Measurements from ENCODE around the gene BMS1. TPM values are rescaled to one million over a fixed set of nuclear protein-coding genes. Genes with fewer than 3 reads are reported as not detected.

BMS1 gene
- total and polyA plus RNA-seq, 2 of the 13 experiments (the other 11 are each of a cell fraction or from before 2014, with no cell fraction given), result 3.9 to 25.2 TPM

DNA sequence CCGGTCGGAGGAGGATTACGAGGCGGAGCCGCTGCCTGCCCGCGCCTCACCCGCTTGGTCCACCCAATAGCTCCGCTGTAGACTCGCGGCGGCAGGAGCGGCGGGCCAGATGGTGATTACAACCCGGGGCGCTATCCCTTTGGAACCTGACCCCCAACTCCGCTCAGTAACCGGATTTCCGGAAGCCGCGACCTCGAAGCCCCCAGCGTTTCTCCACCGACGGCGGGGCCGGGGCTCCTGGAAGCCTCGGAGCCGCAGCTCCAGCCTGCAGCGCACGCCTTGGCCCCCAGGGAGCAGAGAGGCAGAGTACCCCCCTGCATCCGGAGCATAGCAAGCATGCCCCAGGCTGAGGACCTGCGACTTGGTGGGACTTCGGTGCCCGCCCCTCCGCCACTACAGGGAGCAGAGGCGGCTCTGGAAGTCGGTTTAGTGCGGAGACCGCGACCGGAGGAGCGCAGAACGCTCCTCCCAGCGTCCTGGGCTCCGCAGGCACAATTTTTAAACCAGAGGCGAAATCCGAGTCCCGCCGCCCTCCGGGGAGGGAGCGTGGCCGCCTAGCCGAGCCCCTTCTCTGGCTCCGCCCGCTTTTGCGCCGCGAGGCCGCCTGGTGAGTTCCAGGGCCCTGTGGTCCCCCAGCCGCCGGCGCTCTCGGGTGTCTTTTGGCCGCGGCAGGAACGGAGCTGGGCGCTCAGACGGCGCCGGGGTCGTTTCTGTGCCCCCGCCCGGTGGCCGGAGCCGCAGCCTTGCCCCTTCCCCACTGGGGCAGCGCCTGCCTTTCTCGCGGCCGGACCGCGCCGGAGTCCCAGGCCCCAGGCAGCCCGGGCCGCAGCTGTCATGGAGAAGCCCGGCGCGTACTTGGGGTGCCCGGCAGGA lies 28.2 kb upstream of the BMS1 start (continued):
- TF ChIP-seq YEATS2 (CRISPR knock-in tag; IDR thresholded peaks at IDR 0.05; ENCODE audit: borderline replicate concordance) (no peak), ZNF335 (CRISPR knock-in tag; IDR thresholded peaks at IDR 0.05) (no peak), ATF7 (IDR thresholded peaks at IDR 0.05) (no peak), ATF7 (CRISPR knock-in tag; IDR thresholded peaks at IDR 0.05) (no peak), ZFP36 (IDR thresholded peaks at IDR 0.05; ENCODE audit: borderline replicate concordance, low read depth, low read length, partially characterized antibody) (no peak), FOXA3 (CRISPR knock-in tag; IDR thresholded peaks at IDR 0.05) (no peak), NFYC (CRISPR knock-in tag; IDR thresholded peaks at IDR 0.05) (no peak), MTF1 (CRISPR knock-in tag; IDR thresholded peaks at IDR 0.05) (no peak), MTA3 (CRISPR knock-in tag; IDR thresholded peaks at IDR 0.05) (no peak), RAD51 (IDR thresholded peaks at IDR 0.05; ENCODE audit: borderline replicate concordance) (no peak), ZBTB7B (CRISPR knock-in tag; IDR thresholded peaks at IDR 0.05) (no peak), ZNF124 (CRISPR knock-in tag; IDR thresholded peaks at IDR 0.05) (no peak), TCF7L2 (IDR thresholded peaks at IDR 0.05; ENCODE audit: low read depth, low read length) (no peak), ZNF460 (CRISPR knock-in tag; IDR thresholded peaks at IDR 0.05; ENCODE audit: borderline replicate concordance) (no peak), ZNF431 (CRISPR knock-in tag; IDR thresholded peaks at IDR 0.05; ENCODE audit: borderline replicate concordance, low read depth) (no peak), CAMTA2 (CRISPR knock-in tag; IDR thresholded peaks at IDR 0.05; ENCODE audit: borderline replicate concordance) (no peak), HNRNPLL (IDR thresholded peaks at IDR 0.05; ENCODE audit: low read depth, low read length, poor library complexity, severe bottlenecking) (peak; percentile 27)
- TF ChIP-seq, protein P1, sequence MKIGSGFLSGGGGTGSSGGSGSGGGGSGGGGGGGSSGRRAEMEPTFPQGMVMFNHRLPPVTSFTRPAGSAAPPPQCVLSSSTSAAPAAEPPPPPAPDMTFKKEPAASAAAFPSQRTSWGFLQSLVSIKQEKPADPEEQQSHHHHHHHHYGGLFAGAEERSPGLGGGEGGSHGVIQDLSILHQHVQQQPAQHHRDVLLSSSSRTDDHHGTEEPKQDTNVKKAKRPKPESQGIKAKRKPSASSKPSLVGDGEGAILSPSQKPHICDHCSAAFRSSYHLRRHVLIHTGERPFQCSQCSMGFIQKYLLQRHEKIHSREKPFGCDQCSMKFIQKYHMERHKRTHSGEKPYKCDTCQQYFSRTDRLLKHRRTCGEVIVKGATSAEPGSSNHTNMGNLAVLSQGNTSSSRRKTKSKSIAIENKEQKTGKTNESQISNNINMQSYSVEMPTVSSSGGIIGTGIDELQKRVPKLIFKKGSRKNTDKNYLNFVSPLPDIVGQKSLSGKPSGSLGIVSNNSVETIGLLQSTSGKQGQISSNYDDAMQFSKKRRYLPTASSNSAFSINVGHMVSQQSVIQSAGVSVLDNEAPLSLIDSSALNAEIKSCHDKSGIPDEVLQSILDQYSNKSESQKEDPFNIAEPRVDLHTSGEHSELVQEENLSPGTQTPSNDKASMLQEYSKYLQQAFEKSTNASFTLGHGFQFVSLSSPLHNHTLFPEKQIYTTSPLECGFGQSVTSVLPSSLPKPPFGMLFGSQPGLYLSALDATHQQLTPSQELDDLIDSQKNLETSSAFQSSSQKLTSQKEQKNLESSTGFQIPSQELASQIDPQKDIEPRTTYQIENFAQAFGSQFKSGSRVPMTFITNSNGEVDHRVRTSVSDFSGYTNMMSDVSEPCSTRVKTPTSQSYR (CRISPR knock-in tag; IDR thresholded peaks at IDR 0.05; ENCODE audit: borderline replicate concordance), result no peak
- TF ChIP-seq, protein P2, sequence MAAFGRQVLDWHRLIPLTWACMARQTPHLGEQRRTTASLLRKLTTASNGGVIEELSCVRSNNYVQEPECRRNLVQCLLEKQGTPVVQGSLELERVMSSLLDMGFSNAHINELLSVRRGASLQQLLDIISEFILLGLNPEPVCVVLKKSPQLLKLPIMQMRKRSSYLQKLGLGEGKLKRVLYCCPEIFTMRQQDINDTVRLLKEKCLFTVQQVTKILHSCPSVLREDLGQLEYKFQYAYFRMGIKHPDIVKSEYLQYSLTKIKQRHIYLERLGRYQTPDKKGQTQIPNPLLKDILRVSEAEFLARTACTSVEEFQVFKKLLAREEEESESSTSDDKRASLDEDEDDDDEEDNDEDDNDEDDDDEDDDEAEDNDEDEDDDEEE (CRISPR knock-in tag; IDR thresholded peaks at IDR 0.05), result no peak
- TF ChIP-seq, protein P3, sequence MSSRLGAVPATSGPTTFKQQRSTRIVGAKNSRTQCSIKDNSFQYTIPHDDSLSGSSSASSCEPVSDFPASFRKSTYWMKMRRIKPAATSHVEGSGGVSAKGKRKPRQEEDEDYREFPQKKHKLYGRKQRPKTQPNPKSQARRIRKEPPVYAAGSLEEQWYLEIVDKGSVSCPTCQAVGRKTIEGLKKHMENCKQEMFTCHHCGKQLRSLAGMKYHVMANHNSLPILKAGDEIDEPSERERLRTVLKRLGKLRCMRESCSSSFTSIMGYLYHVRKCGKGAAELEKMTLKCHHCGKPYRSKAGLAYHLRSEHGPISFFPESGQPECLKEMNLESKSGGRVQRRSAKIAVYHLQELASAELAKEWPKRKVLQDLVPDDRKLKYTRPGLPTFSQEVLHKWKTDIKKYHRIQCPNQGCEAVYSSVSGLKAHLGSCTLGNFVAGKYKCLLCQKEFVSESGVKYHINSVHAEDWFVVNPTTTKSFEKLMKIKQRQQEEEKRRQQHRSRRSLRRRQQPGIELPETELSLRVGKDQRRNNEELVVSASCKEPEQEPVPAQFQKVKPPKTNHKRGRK (CRISPR knock-in tag; IDR thresholded peaks at IDR 0.05), result no peak
- TF ChIP-seq, protein P4, sequence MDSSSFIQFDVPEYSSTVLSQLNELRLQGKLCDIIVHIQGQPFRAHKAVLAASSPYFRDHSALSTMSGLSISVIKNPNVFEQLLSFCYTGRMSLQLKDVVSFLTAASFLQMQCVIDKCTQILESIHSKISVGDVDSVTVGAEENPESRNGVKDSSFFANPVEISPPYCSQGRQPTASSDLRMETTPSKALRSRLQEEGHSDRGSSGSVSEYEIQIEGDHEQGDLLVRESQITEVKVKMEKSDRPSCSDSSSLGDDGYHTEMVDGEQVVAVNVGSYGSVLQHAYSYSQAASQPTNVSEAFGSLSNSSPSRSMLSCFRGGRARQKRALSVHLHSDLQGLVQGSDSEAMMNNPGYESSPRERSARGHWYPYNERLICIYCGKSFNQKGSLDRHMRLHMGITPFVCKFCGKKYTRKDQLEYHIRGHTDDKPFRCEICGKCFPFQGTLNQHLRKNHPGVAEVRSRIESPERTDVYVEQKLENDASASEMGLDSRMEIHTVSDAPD (CRISPR knock-in tag; IDR thresholded peaks at IDR 0.05), result no peak
- TF ChIP-seq, protein P5, sequence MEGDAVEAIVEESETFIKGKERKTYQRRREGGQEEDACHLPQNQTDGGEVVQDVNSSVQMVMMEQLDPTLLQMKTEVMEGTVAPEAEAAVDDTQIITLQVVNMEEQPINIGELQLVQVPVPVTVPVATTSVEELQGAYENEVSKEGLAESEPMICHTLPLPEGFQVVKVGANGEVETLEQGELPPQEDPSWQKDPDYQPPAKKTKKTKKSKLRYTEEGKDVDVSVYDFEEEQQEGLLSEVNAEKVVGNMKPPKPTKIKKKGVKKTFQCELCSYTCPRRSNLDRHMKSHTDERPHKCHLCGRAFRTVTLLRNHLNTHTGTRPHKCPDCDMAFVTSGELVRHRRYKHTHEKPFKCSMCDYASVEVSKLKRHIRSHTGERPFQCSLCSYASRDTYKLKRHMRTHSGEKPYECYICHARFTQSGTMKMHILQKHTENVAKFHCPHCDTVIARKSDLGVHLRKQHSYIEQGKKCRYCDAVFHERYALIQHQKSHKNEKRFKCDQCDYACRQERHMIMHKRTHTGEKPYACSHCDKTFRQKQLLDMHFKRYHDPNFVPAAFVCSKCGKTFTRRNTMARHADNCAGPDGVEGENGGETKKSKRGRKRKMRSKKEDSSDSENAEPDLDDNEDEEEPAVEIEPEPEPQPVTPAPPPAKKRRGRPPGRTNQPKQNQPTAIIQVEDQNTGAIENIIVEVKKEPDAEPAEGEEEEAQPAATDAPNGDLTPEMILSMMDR (CRISPR knock-in tag; IDR thresholded peaks at IDR 0.05), result no peak
